IPS-NIHi7 (cell line): ENCODE results near the gene AKR1C2.
"Not testable (repeated sequence)": the region's sequence is repeated elsewhere in the genome, so short reads cannot be mapped to it uniquely, and the experiment has no call there.

ENCODE experiments used
- DNase-seq: peaks from one replicate; pipeline ENCODE4 v3.0.0; 2012; ENCODE audit warnings: mixed read lengths; ENCODE audit errors: extremely low spot score

Gene AKR1C2

GRCh38 chr10:5003127-5004029, at the start of gene AKR1C2:
TSS of gene AKR1C2 (minus strand) at chr10:5003857. CDS start at chr10:5003835, 22 bp downstream.
- not testable (repeated sequence) for DNase-seq

DNA sequence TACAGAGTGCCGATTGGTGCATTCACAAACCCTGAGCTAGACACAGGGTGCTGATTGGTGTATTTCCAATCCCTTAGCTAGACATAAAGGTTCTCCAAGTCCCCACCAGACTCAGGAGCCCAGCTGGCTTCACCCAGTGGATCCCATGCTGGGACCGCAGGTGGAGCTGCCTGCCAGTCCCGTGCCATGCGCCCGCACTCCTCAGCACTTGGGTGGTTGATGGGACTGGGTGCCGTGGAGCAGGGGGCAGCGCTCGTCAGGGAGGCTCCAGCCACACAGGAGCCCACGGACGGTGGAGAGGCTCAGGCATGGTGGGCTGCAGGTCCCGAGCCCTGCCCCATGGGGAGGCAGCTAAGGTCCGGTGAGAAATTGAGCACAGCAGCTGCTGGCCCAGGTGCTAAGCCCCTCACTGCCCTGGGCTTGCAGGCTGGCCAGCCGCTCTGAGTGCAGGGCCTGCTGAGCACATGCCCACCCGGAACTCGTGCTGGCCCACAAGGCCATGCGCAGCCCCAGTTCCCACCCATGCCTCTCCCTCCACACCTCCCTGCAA, 49.4 kb upstream of the AKR1C2 start:
- not testable (repeated sequence) for DNase-seq

- DNase-seq, result no peak
These were observed 44.4 kb upstream of the AKR1C2 start for GRCh38 chr10:5047912-5048628.

DNA sequence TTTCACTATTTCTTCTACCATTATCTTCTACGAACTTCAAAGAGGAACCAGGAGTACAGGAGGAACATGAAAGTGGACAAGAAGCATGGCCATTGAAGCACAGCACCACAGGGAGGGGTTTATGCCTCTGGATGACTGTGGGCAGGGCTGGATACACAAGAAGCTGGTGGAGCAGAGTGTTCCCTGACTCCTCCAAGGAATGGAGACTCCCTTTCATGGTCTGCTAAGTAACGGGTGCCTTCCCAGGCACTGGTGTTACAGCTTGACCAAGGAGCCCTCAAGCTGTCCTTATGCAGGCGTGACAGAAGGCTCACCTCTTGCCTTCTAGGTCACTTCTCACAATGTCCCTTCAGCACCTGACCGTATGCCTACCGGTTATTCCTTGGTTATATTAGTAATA, 43.4 kb upstream of the AKR1C2 start:
- DNase-seq, result not testable (repeated sequence)

GRCh38 chr10:5046410-5046809, 42.8 kb upstream of the AKR1C2 start:
- no peak for DNase-seq

- DNase-seq, result no peak
These were observed 41.4 kb upstream of the AKR1C2 start for GRCh38 chr10:5045095-5045494.

- no peak for DNase-seq
These were observed 40.1 kb upstream of the AKR1C2 start for GRCh38 chr10:5043716-5044115.

DNA sequence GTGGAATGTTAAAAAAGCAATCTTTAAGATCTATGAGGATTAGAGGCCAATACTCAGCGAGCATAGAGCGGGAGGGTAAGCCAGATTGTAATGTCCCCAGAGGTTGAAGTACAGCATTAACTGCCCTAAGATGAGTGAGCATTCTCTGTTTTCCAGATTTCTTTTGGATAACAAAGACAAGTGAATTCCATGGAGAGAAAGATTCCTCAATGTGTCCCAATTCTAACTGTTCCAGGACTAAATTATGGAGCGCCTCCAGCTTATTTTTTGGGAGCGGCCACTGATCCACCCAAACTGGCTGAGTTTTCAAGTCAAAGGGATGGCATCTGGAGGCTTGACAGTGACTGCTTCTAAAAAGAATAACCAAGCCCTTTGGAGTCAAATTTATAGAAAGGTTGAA, 39.3 kb upstream of the AKR1C2 start:
- DNase-seq, result no peak

DNA sequence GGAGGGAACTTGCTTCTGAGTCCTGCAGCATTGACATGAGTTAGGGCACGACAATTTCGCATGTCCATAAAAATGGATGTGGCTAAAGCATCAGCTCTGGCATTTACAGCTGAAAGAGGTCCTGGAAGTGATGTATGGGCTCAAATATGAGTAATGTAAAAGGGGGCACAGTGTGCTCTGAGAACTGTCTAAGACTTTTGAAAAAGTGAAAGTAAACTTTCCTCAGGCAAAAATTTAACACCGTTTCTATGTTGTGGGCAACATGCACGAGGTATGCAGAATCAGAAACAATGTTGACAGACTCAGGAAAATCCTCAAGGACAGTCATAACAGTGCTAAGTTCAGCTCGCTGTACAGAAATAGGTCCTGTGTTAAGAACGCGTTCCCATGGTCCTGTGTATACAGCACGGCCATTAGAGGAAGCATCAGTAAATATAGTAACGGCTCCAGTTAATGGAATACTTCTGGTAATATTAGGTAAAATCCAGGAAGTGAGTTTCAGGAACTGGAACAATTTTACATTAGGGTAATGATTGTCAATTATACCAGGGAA, 37.9 kb upstream of the AKR1C2 start:
- DNase-seq, result no peak

DNA sequence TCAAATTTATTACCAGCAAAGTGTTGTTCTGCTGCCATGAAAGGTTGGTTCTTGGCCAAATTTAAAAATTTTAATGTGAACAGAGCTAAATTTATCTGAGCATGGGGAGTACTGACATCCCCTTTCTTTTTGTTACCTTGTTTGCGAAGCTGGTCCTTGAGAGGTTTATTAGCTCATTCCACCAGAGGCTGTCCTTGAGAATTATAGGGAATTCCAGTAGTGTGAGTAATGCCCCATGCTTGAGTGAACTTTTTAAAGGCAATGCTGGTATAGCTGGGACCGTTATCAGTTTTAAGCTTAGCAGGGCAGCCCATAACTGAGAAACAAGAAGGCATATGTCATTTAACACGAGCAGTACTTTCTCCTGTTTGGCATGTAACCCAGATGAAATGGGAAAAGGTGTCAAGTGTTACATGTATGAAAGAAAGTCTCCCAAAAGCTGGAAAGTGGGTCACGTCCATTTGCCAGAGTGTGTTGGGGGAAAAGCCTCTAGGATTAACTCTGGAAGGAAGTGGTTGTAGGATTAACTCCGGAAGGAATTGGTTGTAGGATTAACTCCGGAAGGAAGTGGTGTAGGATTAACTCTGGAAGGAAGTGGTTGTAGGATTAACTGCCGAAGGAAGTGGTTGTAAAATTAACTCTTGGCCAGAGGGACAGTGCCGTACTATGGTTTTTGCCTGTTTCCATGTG, 37.3 kb upstream of the AKR1C2 start:
- DNase-seq, result no peak

DNA sequence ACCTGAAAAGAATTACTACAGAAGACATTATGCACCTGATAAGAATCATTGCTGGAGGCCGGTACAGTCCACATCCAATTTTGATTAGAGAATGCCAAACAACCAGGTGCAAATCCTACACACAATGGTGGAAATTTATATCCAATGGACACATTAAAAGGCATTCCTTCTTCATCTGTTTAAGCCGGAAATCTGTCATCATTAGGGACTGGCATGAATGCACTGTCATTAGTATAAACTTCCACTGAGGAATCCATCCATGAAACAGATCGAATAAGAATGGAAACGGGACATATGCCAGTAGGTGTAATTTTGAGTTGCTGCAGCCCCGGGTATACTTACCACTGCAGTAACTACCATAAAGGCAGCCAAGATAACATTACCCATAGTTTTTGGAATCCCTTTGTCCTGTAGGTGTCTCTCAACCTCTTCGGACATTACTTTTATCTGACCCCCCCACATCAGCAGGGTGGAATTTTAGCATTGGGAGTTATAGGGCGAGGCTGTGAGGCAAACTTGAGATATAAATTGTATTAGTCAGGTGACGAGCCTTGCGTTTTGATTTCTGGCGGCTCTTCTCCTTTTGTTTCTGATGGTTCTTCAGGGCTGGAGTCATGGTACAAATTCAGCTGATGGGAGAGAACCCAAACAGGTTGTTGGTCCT, 36.5 kb upstream of the AKR1C2 start:
- no peak for DNase-seq

GRCh38 chr10:5038733-5039132, 35.1 kb upstream of the AKR1C2 start:
- no peak for DNase-seq

DNA sequence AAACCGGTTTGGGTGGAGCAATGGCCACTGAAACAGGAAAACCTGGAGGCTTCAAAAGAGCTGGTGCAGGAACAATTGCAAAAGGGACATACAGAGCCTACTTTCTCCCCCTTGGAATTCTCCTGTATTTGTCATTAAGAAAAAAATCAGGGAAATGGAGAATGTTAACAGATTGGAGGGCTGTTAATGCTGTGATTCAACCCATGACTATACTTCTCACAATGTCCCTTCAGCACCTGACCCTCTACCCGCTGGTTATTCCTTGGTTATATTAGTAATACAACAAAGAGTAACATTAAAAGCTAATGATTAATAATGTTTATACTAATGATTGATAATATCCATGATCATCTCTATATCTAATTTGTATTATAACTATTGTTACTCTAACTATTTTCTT, 34.4 kb upstream of the AKR1C2 start:
- no peak for DNase-seq

- no peak for DNase-seq
These were observed 32.9 kb upstream of the AKR1C2 start for GRCh38 chr10:5036511-5036910.

GRCh38 chr10:5035356-5035755, 31.7 kb upstream of the AKR1C2 start:
- DNase-seq, result no peak

GRCh38 chr10:5034588-5034987, 30.9 kb upstream of the AKR1C2 start:
- DNase-seq, result no peak

GRCh38 chr10:5033061-5033778, 29.6 kb upstream of the AKR1C2 start:
- no peak for DNase-seq

- not testable (repeated sequence) for DNase-seq
These were observed 28.8 kb upstream of the AKR1C2 start for GRCh38 chr10:5032444-5032843.

GRCh38 chr10:5031588-5031987, 27.9 kb upstream of the AKR1C2 start:
- DNase-seq, result not testable (repeated sequence)

DNA sequence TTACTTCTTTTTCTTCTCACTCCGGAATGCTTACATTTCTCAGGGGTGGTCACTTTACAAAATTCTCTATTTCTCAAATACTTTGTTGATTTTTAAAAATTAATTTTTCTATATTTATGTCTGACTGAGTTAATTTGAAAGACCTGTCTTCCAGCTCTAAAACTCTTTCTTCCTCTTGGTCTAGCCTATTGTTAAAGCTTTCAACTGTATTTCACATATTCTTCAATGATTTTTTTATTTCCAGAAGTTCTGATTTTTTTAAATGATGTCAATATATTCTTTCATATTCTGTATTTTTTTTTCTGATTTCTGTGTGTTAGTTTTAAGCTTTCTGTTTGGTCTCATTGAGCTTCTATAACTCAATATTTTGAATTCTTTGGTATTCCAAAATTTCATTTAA, 27.3 kb upstream of the AKR1C2 start:
- DNase-seq, result no peak
